Brain microvascular endothelial cell (primary cell): ENCODE data around the gene AOC1.
"Not testable (repeated sequence)": the region's sequence is repeated elsewhere in the genome, so short reads cannot be mapped to it uniquely, and the experiment has no call there.

Experiments used
- DNase-seq: peaks from one replicate; pipeline ENCODE4 v3.0.0-alpha.2; 2020
- H3K27ac ChIP-seq: fragments of 250-450 bp; sonication (Bioruptor Pico); 2 replicates; pipeline ENCODE4 v1.5.1; 2020; ENCODE audit warnings: mild to moderate bottlenecking, moderate library complexity
- H3K27me3 ChIP-seq: fragments of 250-450 bp; sonication (Bioruptor Pico); replicated peaks from 2 replicates; pipeline ENCODE4 v1.5.1; 2020; ENCODE audit warnings: mild to moderate bottlenecking
- H3K36me3 ChIP-seq: fragments of 250-450 bp; sonication (Bioruptor Pico); replicated peaks from 2 replicates; pipeline ENCODE4 v1.5.1; 2020; ENCODE audit warnings: mild to moderate bottlenecking
- H3K4me3 ChIP-seq: 2 replicates; pipeline ENCODE4 v1.5.1; 2011; ENCODE audit warnings: low read depth, mild to moderate bottlenecking, control low read depth, low read length, moderate library complexity
- in situ Hi-C: cut with HindIII; loops from 2 replicates; pipeline ENCODE4 v1.10.0; 2017; ENCODE audit warnings: low sequenced_read_pairs, low pct_ligation_motif_present
- TF ChIP-seq, protein P1 (sequence below): IDR thresholded peaks from 2 replicates; pipeline ENCODE4 v1.5.1; 2011; ENCODE audit warnings: low read depth, mild to moderate bottlenecking, moderate library complexity, low read length, control low read depth, inconsistent platforms; ENCODE audit errors: missing control alignments

AOC1 gene

GRCh38 chr7:150904011-150904909, 51.9 kb downstream of the AOC1 start:
- in situ Hi-C loops: no loop called here
- TF ChIP-seq, protein P1, sequence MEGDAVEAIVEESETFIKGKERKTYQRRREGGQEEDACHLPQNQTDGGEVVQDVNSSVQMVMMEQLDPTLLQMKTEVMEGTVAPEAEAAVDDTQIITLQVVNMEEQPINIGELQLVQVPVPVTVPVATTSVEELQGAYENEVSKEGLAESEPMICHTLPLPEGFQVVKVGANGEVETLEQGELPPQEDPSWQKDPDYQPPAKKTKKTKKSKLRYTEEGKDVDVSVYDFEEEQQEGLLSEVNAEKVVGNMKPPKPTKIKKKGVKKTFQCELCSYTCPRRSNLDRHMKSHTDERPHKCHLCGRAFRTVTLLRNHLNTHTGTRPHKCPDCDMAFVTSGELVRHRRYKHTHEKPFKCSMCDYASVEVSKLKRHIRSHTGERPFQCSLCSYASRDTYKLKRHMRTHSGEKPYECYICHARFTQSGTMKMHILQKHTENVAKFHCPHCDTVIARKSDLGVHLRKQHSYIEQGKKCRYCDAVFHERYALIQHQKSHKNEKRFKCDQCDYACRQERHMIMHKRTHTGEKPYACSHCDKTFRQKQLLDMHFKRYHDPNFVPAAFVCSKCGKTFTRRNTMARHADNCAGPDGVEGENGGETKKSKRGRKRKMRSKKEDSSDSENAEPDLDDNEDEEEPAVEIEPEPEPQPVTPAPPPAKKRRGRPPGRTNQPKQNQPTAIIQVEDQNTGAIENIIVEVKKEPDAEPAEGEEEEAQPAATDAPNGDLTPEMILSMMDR: no peak
- no peaks in the 10 kb centered on the region for H3K36me3 ChIP-seq
- no peaks in the 10 kb centered on the region for H3K27me3 ChIP-seq
- DNase-seq: no peak
- H3K4me3 ChIP-seq: no peak overlapping the region
- H3K27ac ChIP-seq: no peak overlapping the region

- no peaks in the 10 kb centered on the region for H3K27me3 ChIP-seq
- H3K4me3 ChIP-seq: no peak overlapping the region
- H3K27ac ChIP-seq: no peak overlapping the region
- no peak for DNase-seq
- in situ Hi-C loops: no loop called here
- H3K36me3 ChIP-seq: no peaks in the 10 kb centered on the region
- TF ChIP-seq, protein P1: no peak
These were observed 55.9 kb downstream of the AOC1 start for GRCh38 chr7:150908173-150908572.

- Histone ChIP-seq H3K4me3 (no peak overlapping the region), H3K27ac (no peak overlapping the region), H3K36me3 (no peaks in the 10 kb centered on the region), H3K27me3 (no peaks in the 10 kb centered on the region)
- no peak for DNase-seq
- in situ Hi-C loops: no loop called here
- TF ChIP-seq, protein P1: no peak
These were observed 57.1 kb downstream of the AOC1 start for GRCh38 chr7:150909200-150909995.

DNA sequence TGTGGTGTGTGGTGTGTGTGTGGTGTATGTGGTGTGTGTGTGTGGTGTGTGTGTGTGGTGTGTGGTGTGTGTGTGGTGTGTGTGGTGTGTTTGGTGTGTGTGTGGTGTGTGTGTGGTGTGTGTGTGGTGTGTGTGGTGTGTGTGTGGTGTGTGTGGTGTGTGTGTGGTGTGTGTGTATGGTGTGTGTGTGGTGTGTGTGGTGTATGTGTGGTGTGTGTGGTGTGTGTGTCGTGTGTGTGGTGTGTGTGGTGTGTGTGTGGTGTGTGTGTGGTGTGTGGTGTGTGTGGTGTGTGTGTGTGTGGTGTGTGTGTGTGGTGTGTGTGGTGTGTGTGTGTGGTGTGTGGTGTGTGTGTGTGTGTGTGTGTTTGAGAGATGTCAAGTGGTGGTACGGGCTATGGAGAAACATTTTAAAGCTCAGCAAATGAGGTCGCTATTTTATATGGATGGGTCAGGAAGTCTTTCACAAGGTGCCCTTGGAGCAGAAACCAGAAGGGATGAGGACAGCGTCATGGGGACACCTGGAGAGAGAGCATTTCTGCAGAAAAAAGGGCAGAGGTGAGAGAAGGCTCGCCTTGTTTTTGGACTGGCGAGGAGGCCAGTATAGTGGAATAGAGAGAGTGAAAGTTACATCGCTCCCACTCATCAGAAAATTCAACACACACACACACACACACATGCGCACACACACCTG, 58.1 kb downstream of the AOC1 start:
- H3K36me3 ChIP-seq, H3K27me3 ChIP-seq, H3K27ac ChIP-seq, DNase-seq, H3K4me3 ChIP-seq, in situ Hi-C loops: not testable (repeated sequence)

DNA sequence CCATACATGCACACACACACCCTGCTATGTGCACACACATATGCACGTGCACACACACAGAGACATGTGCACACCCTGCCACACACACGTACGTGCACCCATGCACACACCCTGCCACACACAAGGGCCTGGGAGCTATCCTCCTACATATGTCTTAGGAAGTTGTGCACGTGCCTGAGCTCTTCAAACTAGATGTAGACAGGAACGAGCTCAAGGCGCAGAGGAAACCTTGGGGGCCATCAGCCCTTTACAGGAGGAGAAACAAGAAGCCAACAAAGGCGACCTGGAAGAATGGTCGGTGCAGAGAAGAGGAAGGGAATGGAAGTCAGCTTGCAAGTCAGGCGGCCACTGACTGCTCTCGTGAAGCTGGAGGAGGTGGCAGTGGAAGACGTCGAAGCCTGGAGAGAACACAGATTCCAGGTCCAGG, 58.7 kb downstream of the AOC1 start:
- Histone ChIP-seq H3K4me3 (no peak overlapping the region), H3K27me3 (no peaks in the 10 kb centered on the region), H3K27ac (no peak overlapping the region), H3K36me3 (no peaks in the 10 kb centered on the region)
- in situ Hi-C loops: no loop called here
- no peak for DNase-seq
- TF ChIP-seq, protein P1: no peak
